ENCODE measurements around the gene MGAT4A.

The MGAT4A gene

GRCh38 chr2:98749066-98749450 lies 18.1 kb upstream of the MGAT4A start:
- H3K4me3 ChIP-seq (ENCODE audit: low read depth, low read length), result no peak overlapping the region
- DNase-seq, result peak; percentile 70

DNA sequence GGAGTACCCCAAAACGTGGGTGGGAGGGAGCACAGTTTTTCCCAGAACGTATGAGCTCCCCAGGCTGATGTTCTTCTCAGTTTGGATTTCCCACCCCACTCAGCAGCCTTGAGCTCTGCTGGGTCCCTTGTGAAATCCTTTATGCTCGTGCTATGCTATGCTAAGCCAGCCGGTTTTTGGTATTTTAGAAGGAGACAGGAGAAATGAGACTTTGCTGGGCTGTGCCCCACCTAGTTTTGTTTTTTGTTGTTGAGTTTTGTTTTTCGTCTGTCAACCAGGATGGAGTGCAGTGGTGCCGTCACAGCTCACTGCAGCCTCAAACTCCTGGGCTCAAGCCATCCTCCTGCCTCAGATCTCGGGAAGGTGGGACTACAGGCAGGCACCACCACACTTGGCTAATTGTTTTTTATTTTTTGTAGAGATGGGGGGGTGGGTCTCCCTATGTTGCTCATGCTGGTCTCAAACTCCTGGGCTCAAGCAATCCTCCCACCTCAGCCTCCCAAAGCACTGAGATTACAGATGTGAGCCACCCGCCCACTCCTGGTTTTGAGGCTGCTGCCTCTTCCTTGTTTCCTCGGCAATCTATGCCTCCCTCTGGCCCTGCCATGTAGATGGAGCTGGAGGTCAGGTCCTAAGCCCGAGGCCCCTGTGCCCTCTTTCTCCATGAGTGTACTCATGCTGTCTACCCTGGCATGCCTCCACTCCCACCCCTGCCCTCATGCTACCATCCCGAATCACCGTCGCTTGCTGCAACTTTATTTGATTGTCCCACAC lies 17.5 kb upstream of the MGAT4A start:
- no peak overlapping the region for H3K27ac ChIP-seq
- H3K4me3 ChIP-seq (ENCODE audit: low read depth, low read length), result no peak overlapping the region
- DNase-seq, result no peak
- H3K36me3 ChIP-seq, result no peaks in the 10 kb centered on the region
- H3K9me3 ChIP-seq (ENCODE audit: severe bottlenecking), result no peaks in the 10 kb centered on the region
- TF ChIP-seq, protein P1, sequence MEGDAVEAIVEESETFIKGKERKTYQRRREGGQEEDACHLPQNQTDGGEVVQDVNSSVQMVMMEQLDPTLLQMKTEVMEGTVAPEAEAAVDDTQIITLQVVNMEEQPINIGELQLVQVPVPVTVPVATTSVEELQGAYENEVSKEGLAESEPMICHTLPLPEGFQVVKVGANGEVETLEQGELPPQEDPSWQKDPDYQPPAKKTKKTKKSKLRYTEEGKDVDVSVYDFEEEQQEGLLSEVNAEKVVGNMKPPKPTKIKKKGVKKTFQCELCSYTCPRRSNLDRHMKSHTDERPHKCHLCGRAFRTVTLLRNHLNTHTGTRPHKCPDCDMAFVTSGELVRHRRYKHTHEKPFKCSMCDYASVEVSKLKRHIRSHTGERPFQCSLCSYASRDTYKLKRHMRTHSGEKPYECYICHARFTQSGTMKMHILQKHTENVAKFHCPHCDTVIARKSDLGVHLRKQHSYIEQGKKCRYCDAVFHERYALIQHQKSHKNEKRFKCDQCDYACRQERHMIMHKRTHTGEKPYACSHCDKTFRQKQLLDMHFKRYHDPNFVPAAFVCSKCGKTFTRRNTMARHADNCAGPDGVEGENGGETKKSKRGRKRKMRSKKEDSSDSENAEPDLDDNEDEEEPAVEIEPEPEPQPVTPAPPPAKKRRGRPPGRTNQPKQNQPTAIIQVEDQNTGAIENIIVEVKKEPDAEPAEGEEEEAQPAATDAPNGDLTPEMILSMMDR (IDR thresholded peaks at IDR 0.05; ENCODE audit: low read depth, low read length), result no peak
- H3K27me3 ChIP-seq (ENCODE audit: insufficient read depth, low read depth, severe bottlenecking), result no peaks in the 10 kb centered on the region

More at GRCh38 chr2:98749066-98749450, 18.1 kb upstream of the MGAT4A start:
- Histone ChIP-seq H3K9me3 (ENCODE audit: severe bottlenecking) (no peaks in the 10 kb centered on the region), H3K36me3 (no peaks in the 10 kb centered on the region), H3K27me3 (ENCODE audit: insufficient read depth, low read depth, severe bottlenecking) (no peaks in the 10 kb centered on the region), H3K27ac (no peak overlapping the region)
- TF ChIP-seq, protein P1 (IDR thresholded peaks at IDR 0.05; ENCODE audit: low read depth, low read length), result no peak

GRCh38 chr2:98747888-98748287 lies 17.0 kb upstream of the MGAT4A start:
- TF ChIP-seq, protein P1 (IDR thresholded peaks at IDR 0.05; ENCODE audit: low read depth, low read length), result no peak
- H3K27me3 ChIP-seq (ENCODE audit: insufficient read depth, low read depth, severe bottlenecking), result no peaks in the 10 kb centered on the region
- no peak overlapping the region for H3K27ac ChIP-seq
- no peaks in the 10 kb centered on the region for H3K9me3 ChIP-seq (ENCODE audit: severe bottlenecking)
- DNase-seq, result no peak
- no peaks in the 10 kb centered on the region for H3K36me3 ChIP-seq
- no peak overlapping the region for H3K4me3 ChIP-seq (ENCODE audit: low read depth, low read length)

- Histone ChIP-seq H3K27ac (no peak overlapping the region), H3K27me3 (ENCODE audit: insufficient read depth, low read depth, severe bottlenecking) (no peaks in the 10 kb centered on the region), H3K36me3 (no peaks in the 10 kb centered on the region), H3K4me3 (ENCODE audit: low read depth, low read length) (no peak overlapping the region), H3K9me3 (ENCODE audit: severe bottlenecking) (no peaks in the 10 kb centered on the region)
- DNase-seq, result no peak
- TF ChIP-seq, protein P1 (IDR thresholded peaks at IDR 0.05; ENCODE audit: low read depth, low read length), result no peak
Measured at GRCh38 chr2:98746426-98746825, 15.5 kb upstream of the MGAT4A start.

GRCh38 chr2:98744595-98744994 lies 13.7 kb upstream of the MGAT4A start:
- Histone ChIP-seq H3K36me3 (no peaks in the 10 kb centered on the region), H3K4me3 (ENCODE audit: low read depth, low read length) (no peak overlapping the region), H3K9me3 (ENCODE audit: severe bottlenecking) (no peaks in the 10 kb centered on the region), H3K27me3 (ENCODE audit: insufficient read depth, low read depth, severe bottlenecking) (no peaks in the 10 kb centered on the region), H3K27ac (no peak overlapping the region)
- DNase-seq, result no peak
- TF ChIP-seq, protein P1 (IDR thresholded peaks at IDR 0.05; ENCODE audit: low read depth, low read length), result no peak

DNA sequence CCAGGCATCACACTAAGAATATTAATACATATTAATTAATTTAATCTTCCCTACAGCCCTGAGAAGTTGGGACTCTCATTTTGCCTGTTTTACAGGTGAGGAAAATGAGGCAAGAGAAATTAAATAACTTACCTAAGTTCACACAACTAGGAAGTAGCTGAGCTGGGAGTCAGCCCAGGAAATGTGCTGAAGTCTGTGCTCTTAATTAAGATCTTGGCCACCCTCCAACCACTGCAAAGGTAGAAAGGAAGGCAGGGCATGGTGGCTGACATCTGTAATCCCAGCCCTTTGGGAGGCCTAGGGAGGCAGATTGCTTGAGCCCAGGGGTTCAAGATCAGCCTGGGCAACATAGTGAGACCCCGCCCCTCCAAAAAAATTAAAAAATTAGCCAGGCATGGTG lies 12.9 kb upstream of the MGAT4A start:
- no peak overlapping the region for H3K27ac ChIP-seq
- no peaks in the 10 kb centered on the region for H3K27me3 ChIP-seq (ENCODE audit: insufficient read depth, low read depth, severe bottlenecking)
- no peak overlapping the region for H3K4me3 ChIP-seq (ENCODE audit: low read depth, low read length)
- no peak for DNase-seq
- TF ChIP-seq, protein P1 (IDR thresholded peaks at IDR 0.05; ENCODE audit: low read depth, low read length), result no peak
- H3K9me3 ChIP-seq (ENCODE audit: severe bottlenecking), result no peaks in the 10 kb centered on the region
- no peaks in the 10 kb centered on the region for H3K36me3 ChIP-seq
